B cell (primary cell): Measurements from ENCODE around the gene ANKRD9. TPM values are rescaled to one million over a fixed set of nuclear protein-coding genes. Genes with fewer than 3 reads are reported as not detected.

Experiments used
- ATAC-seq: fragments of 200-7000 bp; cut with Tn5 transposase; one replicate; pipeline ENCODE4 v1.10.0; 2021; ENCODE audit warnings: low read depth, mild to moderate bottlenecking, moderate number of reproducible peaks, moderate library complexity
- CTCF ChIA-PET: fragments of 350-600 bp; sonication (Branson Sonifier 250); formaldehyde crosslinking; loops from one replicate; lab custom pipeline; 2021; ENCODE audit warnings: antibody characterized with exemption, inconsistent platforms; lab: Charles Lee
- POLR2A ChIA-PET: fragments of 350-600 bp; sonication (Branson Sonifier 250); formaldehyde crosslinking; loops from one replicate; lab custom pipeline; 2021; ENCODE audit warnings: antibody characterized with exemption; lab: Charles Lee
- DNase-seq: peaks from one replicate; pipeline ENCODE4 v3.0.0; 2013
- H2AFZ ChIP-seq: 2 replicates; pipeline ENCODE4 v1.6.1; 2012; ENCODE audit warnings: mild to moderate bottlenecking, low read depth, low read length; ENCODE audit not compliant: insufficient read depth, poor library complexity, severe bottlenecking
- H3K27ac ChIP-seq, 2 donors: 1 replicate in 1 of 2; 2 replicates in 1 of 2; pipeline ENCODE4 v1.5.1; 2012 to 2013; ENCODE audit warnings: low read length in 2 of 2, mild to moderate bottlenecking in 2 of 2, moderate library complexity in 1 of 2
- H3K27me3 ChIP-seq, 4 experiments: fragments of 200-600 bp in 1 of 4; sonication (generic) in 1 of 4; replicated peaks in 1 of 4; 1 replicate in 2 of 4; 2 replicates in 2 of 4; pipeline versions ENCODE4 v1.6.1 to v1.7.0; 2013 to 2016; ENCODE audit warnings: low read length in 3 of 4, mild to moderate bottlenecking in 2 of 4, mixed read lengths in 1 of 4, moderate library complexity in 1 of 4; ENCODE audit not compliant: insufficient read depth in 4 of 4, control insufficient read depth in 3 of 4; ENCODE audit errors: control extremely low read depth in 1 of 4
- H3K36me3 ChIP-seq, 2 experiments: replicated peaks in 1 of 2; 1 replicate in 1 of 2; 2 replicates in 1 of 2; pipeline versions ENCODE4 v1.6.1 to v1.7.1; 2013; ENCODE audit warnings: low read length in 1 of 2; ENCODE audit not compliant: insufficient read depth in 2 of 2, control insufficient read depth in 1 of 2; ENCODE audit errors: control extremely low read depth in 1 of 2, extremely low read depth in 1 of 2
- H3K4me1 ChIP-seq, 2 donors: fragments of 200-600 bp in 1 of 2; sonication (generic) in 1 of 2; 1 replicate in 1 of 2; 2 replicates in 1 of 2; pipeline versions ENCODE4 v1.5.1 to v1.6.1; 2013 to 2017; ENCODE audit warnings: low read length in 2 of 2; ENCODE audit not compliant: control insufficient read depth in 2 of 2, insufficient read depth in 2 of 2
- H3K4me2 ChIP-seq: replicated peaks from 2 replicates; pipeline ENCODE3; 2012; ENCODE audit warnings: mild to moderate bottlenecking, low read depth, low read length; ENCODE audit not compliant: poor library complexity, severe bottlenecking
- H3K4me3 ChIP-seq, 5 experiments: fragments of 200-600 bp in 1 of 5; sonication (generic) in 1 of 5; 1 replicate in 3 of 5; 2 replicates in 2 of 5; pipeline versions ENCODE4 v1.5.1 to v1.7.0; 2011 to 2016; ENCODE audit warnings: low read length in 4 of 5, mild to moderate bottlenecking in 4 of 5, low read depth in 2 of 5, control low read depth in 1 of 5, moderate library complexity in 1 of 5; ENCODE audit not compliant: insufficient read depth in 1 of 5; ENCODE audit errors: control extremely low read depth in 1 of 5, extremely low read depth in 1 of 5
- H3K79me2 ChIP-seq: fragments of 200-600 bp; sonication (generic); one replicate; pipeline ENCODE4 v1.6.0; 2016; ENCODE audit warnings: low read length; ENCODE audit not compliant: control insufficient read depth, insufficient read depth
- H3K9ac ChIP-seq: fragments of 200-600 bp; sonication (generic); 2 replicates; pipeline ENCODE4 v1.6.1; 2017; ENCODE audit warnings: mild to moderate bottlenecking, low read length, moderate library complexity
- H3K9me3 ChIP-seq, 3 donors: one replicate each; pipeline versions ENCODE4 v1.6.1 to v1.7.1; 2013; ENCODE audit warnings: low read length in 2 of 3; ENCODE audit not compliant: control insufficient read depth in 2 of 3, insufficient read depth in 1 of 3; ENCODE audit errors: control extremely low read depth in 1 of 3
- H4K20me1 ChIP-seq: 2 replicates; pipeline ENCODE4 v1.6.0; 2012; ENCODE audit warnings: mild to moderate bottlenecking, low read length; ENCODE audit not compliant: insufficient read depth, control insufficient read depth, poor library complexity, severe bottlenecking
- H3K27ac Mint-ChIP-seq: one replicate; pipeline ENCODE4 v1.8.0; 2021; ENCODE audit warnings: mixed read lengths
- H3K27me3 Mint-ChIP-seq: one replicate; pipeline ENCODE4 v1.8.0; 2021; ENCODE audit warnings: mixed read lengths
- H3K4me1 Mint-ChIP-seq: one replicate; pipeline ENCODE4 v1.8.0; 2021; ENCODE audit warnings: mixed read lengths
- H3K4me3 Mint-ChIP-seq: one replicate; pipeline ENCODE4 v1.8.0; 2021; ENCODE audit warnings: mixed read lengths
- H3K9me3 Mint-ChIP-seq: one replicate; pipeline ENCODE4 v1.8.0; 2022; ENCODE audit warnings: mixed read lengths; ENCODE audit not compliant: insufficient read depth
- CTCF ChIP-seq: fragments of 200-600 bp; IDR thresholded peaks from one replicate; pipeline ENCODE4 v1.8.0; 2022; ENCODE audit warnings: antibody characterized with exemption, mild to moderate bottlenecking
- EZH2 ChIP-seq: IDR thresholded peaks from 2 replicates; pipeline ENCODE4 v1.6.1; 2012; ENCODE audit warnings: borderline replicate concordance, low read depth, mild to moderate bottlenecking, moderate library complexity, low read length; ENCODE audit not compliant: insufficient read depth, poor library complexity, severe bottlenecking
- WGBS: methylation state at CpG from one replicate; pipeline ENCODE4 v1.1.5; 2013; ENCODE audit warnings: missing lambda C conversion rate; ENCODE audit not compliant: insufficient coverage; 5-methylcytosine and 5-hydroxymethylcytosine counted together
- intact Hi-C: fragments of 100-400 bp; cut with micrococcal nuclease; formaldehyde crosslinking; loops from one replicate; pipeline ENCODE4 v1.10.0; 2022
- polyA plus RNA-seq: library from polyadenylated mRNA; depleted of rRNA; stranded (reverse); fragments of >200 nt; gene quantifications from 2 replicates; pipeline ENCODE4 v1.2.3, GENCODE V29; 2012
- total RNA-seq, 2 donors: library from RNA; stranded (reverse); fragments of 120-200 nt in 1 of 2; gene quantifications; 1 replicate in 1 of 2; 2 replicates in 1 of 2; pipeline versions ENCODE4 v1.2.3 to v1.2.4, GENCODE V29; 2013 to 2022

ANKRD9 gene
- total and polyA plus RNA-seq, 2 donors (not counting 1 experiment from before 2014, with no cell fraction given): 1.4 to 1.5 TPM

GRCh38 chr14:102493096-102493495 is 16.5 kb downstream of the ANKRD9 start:
- ChIA-PET CTCF (no interaction called here), POLR2A (no interaction called here)
- Histone ChIP-seq H3K36me3 (no peaks in the 10 kb centered on the region), H3K4me1 (no peaks in the 10 kb centered on the region), H4K20me1 (no peaks in the 10 kb centered on the region), H3K4me2 (no peak overlapping the region), H3K9ac (no peak overlapping the region), H2AFZ (no peak overlapping the region), H3K9me3 (no peaks in the 10 kb centered on the region), H3K79me2 (no peaks in the 10 kb centered on the region), H3K27ac (no peak overlapping the region), H3K27me3 (no peaks in the 10 kb centered on the region), H3K4me3 (no peak overlapping the region)
- no peak overlapping the region for H3K27ac Mint-ChIP-seq
- TF ChIP-seq EZH2 (no peak), CTCF (no peak)
- no peaks in the 10 kb centered on the region for H3K27me3 Mint-ChIP-seq
- WGBS: 95% methylated on average over 12 of the region's 15 CpGs
- no peaks in the 10 kb centered on the region for H3K4me1 Mint-ChIP-seq
- no peak overlapping the region for H3K4me3 Mint-ChIP-seq
- DNase-seq: no peak
- intact Hi-C loops: no loop called here
- H3K9me3 Mint-ChIP-seq: no peaks in the 10 kb centered on the region
- no peak for ATAC-seq

- no peaks in the 10 kb centered on the region for H3K27me3 Mint-ChIP-seq
- CTCF ChIA-PET: no interaction called here
- TF ChIP-seq EZH2 (no peak), CTCF (no peak)
- Histone ChIP-seq H2AFZ (no peak overlapping the region), H3K4me3 (no peak overlapping the region), H3K9ac (no peak overlapping the region), H3K27me3 (no peaks in the 10 kb centered on the region), H3K79me2 (no peaks in the 10 kb centered on the region), H3K9me3 (no peaks in the 10 kb centered on the region), H3K4me2 (no peak overlapping the region), H4K20me1 (no peaks in the 10 kb centered on the region), H3K27ac (no peak overlapping the region), H3K4me1 (no peaks in the 10 kb centered on the region), H3K36me3 (no peaks in the 10 kb centered on the region)
- no peaks in the 10 kb centered on the region for H3K9me3 Mint-ChIP-seq
- H3K27ac Mint-ChIP-seq: no peak overlapping the region
- ATAC-seq: no peak
- POLR2A ChIA-PET: no interaction called here
- no peak for DNase-seq
- no peaks in the 10 kb centered on the region for H3K4me1 Mint-ChIP-seq
- intact Hi-C loops: no loop called here
- WGBS: 94% methylated on average over 12 of the region's 17 CpGs
- H3K4me3 Mint-ChIP-seq: no peak overlapping the region
Observed at GRCh38 chr14:102492531-102492910, 17.1 kb downstream of the ANKRD9 start.
